ENCODE measurements around the gene TBX5. TPM values are rescaled to one million over a fixed set of nuclear protein-coding genes. Genes with fewer than 3 reads are reported as not detected.

TBX5 gene
- polyA plus RNA-seq, 5 donors, result 40.4 to 65.4 (median 57.1) TPM

- DNase-seq, result peak in 1 of 2 donors; percentile 54
Measured at GRCh38 chr12:114407842-114408411, 2.0 kb upstream of the TBX5 start.

GRCh38 chr12:114406984-114407841, 1.3 kb upstream of the TBX5 start:
- DNase-seq, result no peak

GRCh38 chr12:114406316-114406983, 506 bp upstream of the TBX5 start:
- DNase-seq, result no peak

GRCh38 chr12:114404926-114405518, 922 bp downstream of the TBX5 start:
- no peak for DNase-seq

- no peak for DNase-seq
Measured at GRCh38 chr12:114404083-114404925, 1.6 kb downstream of the TBX5 start.

- peak in 1 of 2 donors; percentile 48 for DNase-seq
Measured at GRCh38 chr12:114403690-114404066, 2.3 kb downstream of the TBX5 start.

- DNase-seq, result peak in 1 of 2 donors; percentile 69
Measured at GRCh38 chr12:114403011-114403689, 2.8 kb downstream of the TBX5 start.

- peak in 1 of 2 donors; percentile 33 for DNase-seq
Measured at GRCh38 chr12:114402084-114402717, 3.7 kb downstream of the TBX5 start.

GRCh38 chr12:114401328-114402083, 4.4 kb downstream of the TBX5 start:
- DNase-seq, result peak in 1 of 2 donors; percentile 30

GRCh38 chr12:114400925-114401324, 5.0 kb downstream of the TBX5 start:
- DNase-seq, result peak in 1 of 2 donors; percentile 75

GRCh38 chr12:114400361-114400811, 5.6 kb downstream of the TBX5 start:
- peak in 1 of 2 donors; percentile 48 for DNase-seq

GRCh38 chr12:114399664-114400211, 6.2 kb downstream of the TBX5 start:
- peak in 1 of 2 donors; percentile 40 for DNase-seq

GRCh38 chr12:114397978-114398881, 7.7 kb downstream of the TBX5 start:
- DNase-seq, result no peak

GRCh38 chr12:114396869-114397719, 8.8 kb downstream of the TBX5 start:
- no peak for DNase-seq

GRCh38 chr12:114396153-114396868, 9.6 kb downstream of the TBX5 start:
- no peak for DNase-seq

GRCh38 chr12:114395755-114396152, 10.2 kb downstream of the TBX5 start:
- DNase-seq, result peak in 1 of 2 donors; percentile 39
